Mucosa of stomach (tissue), 1 donor: Measurements from ENCODE around the gene DDO.

Source experiments
- H3K27me3 ChIP-seq: one replicate; pipeline ENCODE4 v1.7.0; 2013; ENCODE audit warnings: mild to moderate bottlenecking, low read length; ENCODE audit not compliant: control insufficient read depth, insufficient read depth
- H3K36me3 ChIP-seq: one replicate; pipeline ENCODE4 v1.7.0; 2013; ENCODE audit warnings: low read length; ENCODE audit not compliant: control insufficient read depth, insufficient read depth
- H3K4me1 ChIP-seq: one replicate; pipeline ENCODE4 v1.7.0; 2013; ENCODE audit warnings: mild to moderate bottlenecking, low read length; ENCODE audit not compliant: control insufficient read depth, insufficient read depth
- H3K4me3 ChIP-seq: one replicate; pipeline ENCODE4 v1.7.0; 2013; ENCODE audit warnings: low read length
- H3K9ac ChIP-seq: one replicate; pipeline ENCODE4 v1.7.0; 2013; ENCODE audit warnings: mild to moderate bottlenecking, low read length, moderate library complexity
- H3K9me3 ChIP-seq: one replicate; pipeline ENCODE4 v1.7.0; 2013; ENCODE audit warnings: mild to moderate bottlenecking, low read length, moderate library complexity; ENCODE audit not compliant: control insufficient read depth
- donor health status: Pancreatic carcinoma.

Gene DDO

DNA sequence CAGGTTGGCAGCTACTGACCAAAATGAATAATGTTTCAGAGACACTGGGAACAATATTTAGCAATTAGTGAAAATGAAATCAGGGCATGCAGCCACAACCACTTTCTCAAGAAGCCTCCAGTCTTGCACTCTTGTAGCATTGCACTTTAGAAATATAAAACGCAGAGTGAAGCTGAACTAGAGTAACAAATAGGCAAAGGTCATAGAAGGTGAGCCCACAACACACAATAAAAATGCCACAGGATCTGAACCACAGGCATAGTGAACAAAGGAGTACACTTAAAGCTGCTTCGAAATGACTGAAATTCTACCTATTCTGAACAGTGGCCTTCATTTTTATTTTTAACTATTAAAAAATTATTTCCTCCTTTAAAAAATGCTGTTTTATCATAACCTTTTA lies 25.0 kb downstream of the DDO start:
- H3K9me3 ChIP-seq: no peaks in the 10 kb centered on the region
- no peak overlapping the region for H3K4me3 ChIP-seq
- no peaks in the 10 kb centered on the region for H3K36me3 ChIP-seq
- H3K27me3 ChIP-seq: no peaks in the 10 kb centered on the region
- H3K4me1 ChIP-seq: peaks cover 17% of the 10 kb centered on the region
- H3K9ac ChIP-seq: no peak overlapping the region

DNA sequence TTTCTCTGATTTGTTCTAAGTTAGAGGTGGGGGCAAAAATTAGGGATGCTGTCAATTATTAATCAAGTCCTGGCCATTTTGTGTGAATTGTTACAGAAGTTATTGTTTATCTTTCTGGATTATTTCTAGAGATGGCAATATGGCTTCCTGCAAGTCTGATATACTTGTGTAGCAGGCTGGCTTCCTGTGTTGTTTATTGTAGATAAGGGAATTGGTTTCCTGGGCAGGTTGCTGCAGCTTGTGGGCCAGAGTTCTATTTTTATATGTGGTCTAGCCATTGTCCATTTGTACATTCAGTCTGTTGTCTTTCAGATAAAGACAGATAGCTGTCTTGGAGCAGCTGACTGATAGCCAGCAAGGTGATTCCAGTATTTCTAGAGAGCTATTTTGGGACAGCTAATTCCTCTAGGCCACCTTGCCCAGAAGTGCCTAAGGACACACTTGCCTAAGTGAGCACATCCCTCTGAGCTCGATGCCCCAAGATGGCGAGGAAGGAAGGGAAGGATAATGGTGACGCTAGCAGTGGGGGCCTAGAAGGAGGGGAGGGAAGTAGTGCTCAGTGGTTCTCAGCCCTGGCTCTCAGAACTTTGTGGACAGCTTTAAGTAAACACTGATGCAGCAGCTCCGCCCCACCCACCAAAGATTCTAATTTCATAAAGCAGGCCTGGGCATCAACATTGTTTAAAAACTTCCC lies 25.5 kb downstream of the DDO start:
- no peaks in the 10 kb centered on the region for H3K36me3 ChIP-seq
- H3K4me1 ChIP-seq: peaks cover 17% of the 10 kb centered on the region
- H3K9me3 ChIP-seq: no peaks in the 10 kb centered on the region
- no peaks in the 10 kb centered on the region for H3K27me3 ChIP-seq
- H3K9ac ChIP-seq: no peak overlapping the region
- H3K4me3 ChIP-seq: no peak overlapping the region

DNA sequence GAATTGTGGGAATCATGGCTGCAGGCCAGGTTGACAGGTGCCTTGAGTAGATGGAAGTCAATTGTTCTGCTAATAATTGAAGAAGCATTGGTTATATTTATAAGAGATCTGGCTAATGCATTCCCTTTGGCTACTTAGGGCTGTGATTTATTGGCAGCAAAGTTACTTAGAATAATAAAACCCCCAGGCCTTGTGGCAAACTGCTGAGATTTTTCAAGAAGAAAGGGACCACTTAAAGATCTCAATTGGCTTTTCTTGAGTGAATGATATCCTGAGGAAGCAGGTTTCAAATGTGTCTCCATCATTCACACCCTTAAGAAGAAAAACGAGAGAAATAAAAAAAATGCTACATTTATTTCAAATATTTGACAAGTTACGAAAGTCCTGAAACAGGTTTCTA lies 27.4 kb downstream of the DDO start:
- Histone ChIP-seq H3K36me3 (no peaks in the 10 kb centered on the region), H3K9me3 (no peaks in the 10 kb centered on the region), H3K4me3 (no peak overlapping the region), H3K4me1 (peaks cover 17% of the 10 kb centered on the region), H3K27me3 (no peaks in the 10 kb centered on the region), H3K9ac (no peak overlapping the region)

DNA sequence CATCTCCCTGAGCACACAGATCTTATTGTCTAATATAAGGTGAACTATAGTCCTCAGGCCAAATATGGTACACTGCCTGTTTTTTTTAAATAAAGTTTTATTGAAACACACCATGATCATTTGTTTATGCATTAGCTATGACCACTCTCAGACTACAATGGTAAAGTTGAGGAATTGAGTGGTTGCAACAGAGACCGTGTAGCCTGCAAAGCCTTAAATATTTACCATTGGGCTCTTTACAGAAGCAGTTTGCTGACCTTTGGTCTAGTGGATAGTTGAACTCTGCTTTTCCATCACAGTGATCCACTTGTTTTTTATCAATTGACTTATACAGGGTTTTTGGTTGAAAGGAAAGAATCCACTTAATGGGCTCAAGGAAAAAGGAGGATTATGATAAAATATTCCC lies 29.9 kb downstream of the DDO start:
- Histone ChIP-seq H3K36me3 (no peaks in the 10 kb centered on the region), H3K9me3 (no peaks in the 10 kb centered on the region), H3K27me3 (no peaks in the 10 kb centered on the region), H3K4me3 (no peak overlapping the region), H3K9ac (no peak overlapping the region), H3K4me1 (peaks cover 17% of the 10 kb centered on the region)

DNA sequence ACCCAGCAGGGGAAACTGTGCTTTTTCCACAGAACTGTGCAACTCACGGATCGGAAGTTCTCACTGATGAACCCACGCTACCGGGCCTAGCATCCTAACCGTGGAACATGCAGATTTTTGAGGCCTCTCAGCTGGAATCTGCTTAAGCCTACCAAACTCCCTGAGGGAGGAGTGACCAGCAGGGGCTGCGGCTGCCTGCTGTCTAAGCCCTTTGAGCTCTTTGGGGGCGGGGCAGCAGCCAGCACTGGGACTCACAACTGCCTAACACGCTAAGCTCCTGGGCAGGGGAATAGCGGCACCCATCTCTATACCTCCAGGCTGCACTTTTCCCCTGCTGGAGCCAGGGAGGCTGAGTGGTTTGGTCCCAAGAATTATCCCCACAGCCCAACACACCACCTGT lies 36.8 kb downstream of the DDO start:
- Histone ChIP-seq H3K4me3 (no peak overlapping the region), H3K27me3 (no peaks in the 10 kb centered on the region), H3K36me3 (no peaks in the 10 kb centered on the region), H3K9ac (no peak overlapping the region), H3K4me1 (no peaks in the 10 kb centered on the region), H3K9me3 (no peaks in the 10 kb centered on the region)

DNA sequence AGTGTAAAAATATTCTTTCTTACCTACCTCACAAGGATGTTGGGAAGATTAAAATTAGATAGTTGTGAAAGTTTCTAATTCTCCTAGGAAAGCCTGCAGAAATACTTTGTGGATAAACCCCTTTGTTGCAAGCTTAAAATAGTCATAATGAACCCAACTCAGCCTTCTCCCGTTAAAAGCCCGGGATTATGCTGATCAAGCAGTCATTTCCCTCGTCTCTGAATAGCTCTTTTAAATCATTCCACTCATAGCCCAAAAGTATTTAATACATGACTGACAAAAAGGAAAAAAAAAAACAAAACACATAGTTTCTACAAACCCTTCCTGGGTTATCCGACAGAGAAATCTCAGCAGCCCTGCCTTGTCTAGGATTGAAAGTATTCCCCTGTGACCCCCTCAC lies 46.3 kb downstream of the DDO start:
- no peaks in the 10 kb centered on the region for H3K27me3 ChIP-seq
- H3K4me3 ChIP-seq: no peak overlapping the region

DNA sequence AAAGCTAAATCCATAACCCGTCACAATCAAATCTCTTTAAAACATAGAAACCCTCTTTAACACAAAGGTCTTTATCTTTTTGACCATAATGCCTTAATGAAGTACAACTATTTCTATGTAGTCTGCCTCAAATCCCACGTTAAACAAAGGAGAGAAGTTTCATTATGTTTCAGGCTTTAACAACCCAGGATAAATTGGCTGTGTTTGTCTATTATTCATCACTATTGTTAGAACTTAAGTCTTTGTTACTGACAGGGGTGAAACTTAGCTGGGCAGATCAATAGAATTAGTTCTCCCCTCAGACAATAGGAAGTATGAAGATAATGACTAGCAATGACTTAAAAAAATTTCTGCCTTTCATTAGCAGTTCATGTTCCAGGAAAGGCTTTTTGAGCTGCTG lies 47.1 kb downstream of the DDO start:
- Histone ChIP-seq H3K27me3 (no peaks in the 10 kb centered on the region), H3K4me1 (no peaks in the 10 kb centered on the region)

More for the DNA sequence above, 46.3 kb downstream of the DDO start:
- no peak overlapping the region for H3K9ac ChIP-seq
- no peaks in the 10 kb centered on the region for H3K36me3 ChIP-seq
- H3K4me1 ChIP-seq: no peaks in the 10 kb centered on the region
- no peaks in the 10 kb centered on the region for H3K9me3 ChIP-seq

DNA sequence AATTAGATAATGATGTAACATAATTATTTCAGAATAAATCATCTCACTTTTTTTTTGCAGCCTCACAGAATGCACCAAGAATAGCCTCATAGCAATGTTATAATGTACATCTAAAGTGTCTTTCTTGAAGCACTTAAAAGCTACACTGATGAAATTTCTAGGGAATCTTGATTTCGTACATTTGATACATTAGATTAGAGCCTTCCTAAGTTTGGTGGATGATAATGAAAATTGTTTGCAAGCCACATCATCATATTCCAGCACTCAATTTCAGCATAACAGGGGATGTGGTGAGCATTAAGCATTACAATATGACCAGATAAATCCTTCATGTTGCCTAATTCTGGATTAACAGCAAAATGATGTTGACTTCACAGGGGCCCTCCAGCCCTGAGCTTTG lies 47.5 kb downstream of the DDO start:
- no peak overlapping the region for H3K4me3 ChIP-seq
- no peaks in the 10 kb centered on the region for H3K9me3 ChIP-seq
- no peaks in the 10 kb centered on the region for H3K36me3 ChIP-seq
- no peak overlapping the region for H3K9ac ChIP-seq
- H3K4me1 ChIP-seq: no peaks in the 10 kb centered on the region
- no peaks in the 10 kb centered on the region for H3K27me3 ChIP-seq

More for the DNA sequence above, 47.1 kb downstream of the DDO start:
- no peaks in the 10 kb centered on the region for H3K9me3 ChIP-seq
- no peak overlapping the region for H3K9ac ChIP-seq
- H3K4me3 ChIP-seq: no peak overlapping the region
- H3K36me3 ChIP-seq: no peaks in the 10 kb centered on the region

DNA sequence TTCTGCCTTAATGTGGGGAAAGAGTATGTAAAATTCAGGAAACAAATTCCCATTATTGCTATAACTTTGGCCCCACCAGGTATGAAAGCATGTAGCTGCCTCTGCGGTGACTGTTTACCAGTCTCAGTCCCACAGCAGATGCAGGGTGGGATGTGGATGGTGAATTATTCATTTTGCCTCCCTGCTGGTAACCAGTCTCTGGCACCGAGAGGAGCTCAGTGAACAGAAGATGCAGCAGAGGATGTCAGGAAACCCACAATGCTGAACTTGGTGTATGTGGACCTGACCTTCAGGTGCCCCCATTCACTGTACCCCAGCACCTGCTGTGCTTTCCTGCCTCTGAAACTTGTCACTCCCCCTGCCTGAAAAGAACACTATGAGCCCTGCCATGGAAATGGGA lies 48.4 kb downstream of the DDO start:
- H3K9me3 ChIP-seq: no peaks in the 10 kb centered on the region
- H3K27me3 ChIP-seq: no peaks in the 10 kb centered on the region
- no peaks in the 10 kb centered on the region for H3K4me1 ChIP-seq
- H3K4me3 ChIP-seq: no peak overlapping the region
- no peak overlapping the region for H3K9ac ChIP-seq
- no peaks in the 10 kb centered on the region for H3K36me3 ChIP-seq

DNA sequence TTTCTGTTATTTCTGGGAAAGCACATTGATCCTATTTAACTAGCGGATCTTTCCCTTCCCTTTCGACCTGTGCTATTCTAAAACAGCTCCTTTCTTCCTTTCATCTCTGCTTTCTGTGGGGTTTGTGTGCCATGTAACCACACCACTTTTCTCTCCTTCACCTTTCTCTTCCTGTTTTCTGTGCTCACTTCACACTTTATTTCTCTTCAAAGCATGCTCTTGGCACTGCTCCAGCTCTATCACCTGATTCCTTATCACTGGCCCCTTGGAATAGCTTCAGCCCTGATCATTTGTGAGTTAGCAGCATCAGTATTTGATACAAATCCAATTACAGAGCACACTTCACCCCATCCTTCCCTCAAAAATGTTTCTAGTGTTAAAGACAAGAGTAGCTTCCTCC lies 49.1 kb downstream of the DDO start:
- Histone ChIP-seq H3K4me3 (no peak overlapping the region), H3K36me3 (no peaks in the 10 kb centered on the region)

DNA sequence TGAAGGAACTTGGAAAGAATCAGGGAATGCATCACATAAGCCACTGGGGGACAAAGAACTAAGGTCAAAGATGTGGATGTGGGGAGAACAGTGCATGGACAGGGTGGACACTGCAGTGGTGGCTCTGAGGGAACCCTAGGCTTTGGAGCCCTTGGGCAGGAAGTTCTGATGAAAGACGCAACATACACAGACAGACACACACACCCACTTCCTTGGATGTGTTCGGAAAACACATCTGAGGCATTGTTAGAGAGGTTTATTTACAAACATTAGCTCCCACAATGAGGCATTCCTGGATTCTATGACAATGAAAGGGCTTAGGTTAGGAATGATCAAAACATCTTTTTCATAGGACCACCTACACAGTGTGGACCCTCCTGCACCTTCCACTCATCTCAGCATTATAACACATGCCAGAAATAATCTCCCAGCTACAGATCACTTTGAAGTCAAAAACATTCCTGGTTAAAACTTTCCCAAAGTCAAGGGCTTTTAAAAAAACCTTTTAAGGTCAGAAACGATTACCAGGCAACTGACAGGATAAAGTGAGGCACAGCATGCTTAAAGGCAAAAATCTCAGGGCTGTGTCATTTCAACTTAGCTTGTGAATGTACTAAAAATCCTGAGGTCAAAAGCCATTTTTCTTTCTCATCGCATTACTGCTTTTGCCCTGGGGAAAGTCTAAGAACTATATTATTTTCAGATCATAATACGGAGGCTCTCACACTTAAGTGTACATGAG lies 50.8 kb downstream of the DDO start:
- Histone ChIP-seq H3K36me3 (no peaks in the 10 kb centered on the region), H3K4me3 (no peak overlapping the region), H3K4me1 (no peaks in the 10 kb centered on the region), H3K9ac (no peak overlapping the region), H3K9me3 (no peaks in the 10 kb centered on the region), H3K27me3 (peaks cover 12% of the 10 kb centered on the region)

More for the DNA sequence above, 49.1 kb downstream of the DDO start:
- Histone ChIP-seq H3K27me3 (no peaks in the 10 kb centered on the region), H3K9me3 (no peaks in the 10 kb centered on the region), H3K4me1 (no peaks in the 10 kb centered on the region), H3K9ac (no peak overlapping the region)

DNA sequence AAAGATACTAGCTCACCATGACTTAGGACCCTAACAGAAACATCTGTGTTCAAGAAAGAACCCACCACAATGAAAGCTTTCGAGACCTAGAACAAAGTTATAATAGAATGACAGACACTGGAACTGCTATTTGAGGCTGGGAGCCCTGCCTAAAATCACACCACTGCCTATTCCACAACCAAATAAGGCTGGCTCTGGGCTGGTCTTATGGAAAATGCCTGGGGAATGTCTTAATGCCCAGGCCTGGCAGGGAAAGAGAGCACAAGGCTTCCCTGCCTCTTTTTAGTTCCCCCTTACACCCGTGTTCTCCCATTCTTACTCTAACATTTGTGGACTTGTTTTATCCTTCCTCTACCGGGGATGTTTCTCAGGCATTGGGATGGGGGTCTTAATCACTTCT lies 51.6 kb downstream of the DDO start:
- Histone ChIP-seq H3K4me3 (no peak overlapping the region), H3K9ac (no peak overlapping the region), H3K9me3 (no peaks in the 10 kb centered on the region), H3K4me1 (no peaks in the 10 kb centered on the region), H3K27me3 (peaks cover 19% of the 10 kb centered on the region), H3K36me3 (no peaks in the 10 kb centered on the region)
